Endodermal cell (in vitro differentiated cells): Measurements from ENCODE around the gene IFT88. TPM values are rescaled to one million over a fixed set of nuclear protein-coding genes. Genes with fewer than 3 reads are reported as not detected.

Experiments used
- DNase-seq: peaks from one replicate; pipeline ENCODE4 v3.0.0-alpha.2; 2017
- H3K27ac ChIP-seq: 2 replicates; pipeline ENCODE4 v1.5.1; 2013; ENCODE audit warnings: mild to moderate bottlenecking, low read depth, low read length, moderate library complexity
- H3K27me3 ChIP-seq: 2 replicates; pipeline ENCODE4 v1.6.1; 2013; ENCODE audit warnings: mild to moderate bottlenecking, low read length, moderate library complexity; ENCODE audit not compliant: insufficient read depth, control insufficient read depth, poor library complexity, severe bottlenecking
- H3K36me3 ChIP-seq: 2 replicates; pipeline ENCODE4 v1.7.0; 2013; ENCODE audit warnings: mild to moderate bottlenecking, low read length, moderate library complexity; ENCODE audit not compliant: control insufficient read depth, insufficient read depth
- H3K4me1 ChIP-seq: one replicate; pipeline ENCODE4 v1.7.0; 2013; ENCODE audit warnings: low read length; ENCODE audit not compliant: control insufficient read depth, insufficient read depth
- H3K4me3 ChIP-seq: 2 replicates; pipeline ENCODE4 v1.5.1; 2013; ENCODE audit warnings: mild to moderate bottlenecking, low read length, moderate library complexity
- H3K9ac ChIP-seq: 2 replicates; pipeline ENCODE4 v1.6.1; 2013; ENCODE audit warnings: mild to moderate bottlenecking, low read length, moderate library complexity; ENCODE audit not compliant: poor library complexity, severe bottlenecking; ENCODE audit errors: extremely low read depth
- H3K9me3 ChIP-seq: 2 replicates; pipeline ENCODE4 v1.6.1; 2013; ENCODE audit warnings: mild to moderate bottlenecking, low read length, moderate library complexity; ENCODE audit not compliant: control insufficient read depth
- H3K27ac Mint-ChIP-seq: 2 replicates; pipeline ENCODE4 v1.8.0; 2020; ENCODE audit warnings: mixed read lengths
- H3K27me3 Mint-ChIP-seq: 2 replicates; pipeline ENCODE4 v1.8.0; 2021; ENCODE audit warnings: mild to moderate bottlenecking, mixed read lengths; ENCODE audit not compliant: insufficient read depth
- H3K36me3 Mint-ChIP-seq: 2 replicates; pipeline ENCODE4 v1.8.0; 2020; ENCODE audit warnings: low read depth, mixed read lengths
- H3K4me1 Mint-ChIP-seq: 2 replicates; pipeline ENCODE4 v1.8.0; 2020; ENCODE audit warnings: mixed read lengths
- H3K4me3 Mint-ChIP-seq: 2 replicates; pipeline ENCODE4 v1.8.0; 2020; ENCODE audit warnings: mild to moderate bottlenecking, moderate library complexity, mixed read lengths
- H3K9me3 Mint-ChIP-seq: 2 replicates; pipeline ENCODE4 v1.8.0; 2020; ENCODE audit warnings: mild to moderate bottlenecking, mixed read lengths
- WGBS, 2 experiments: methylation state at CpG; one replicate each; pipeline versions ENCODE4 v1.1.5 to v1.1.7; 2013; ENCODE audit warnings: missing lambda C conversion rate in 2 of 2, mixed read lengths in 1 of 2; ENCODE audit not compliant: insufficient coverage in 1 of 2, insufficient read length in 1 of 2; 5-methylcytosine and 5-hydroxymethylcytosine counted together
- total RNA-seq, 2 donors: library from RNA; stranded (reverse); fragmentation: NEBNext Ultra II Directional in 1 of 2; extraction: Animal tissue kit (Norgen Biotek cat#: 25700) in 1 of 2; gene quantifications; 2 replicates in 1 of 2; 3 replicates in 1 of 2; pipeline ENCODE4 v1.2.1, GENCODE V29; 2021
- TF ChIP-seq, protein P1 (sequence below): fragments of 200-600 bp; sonication (generic); conservative IDR thresholded peaks from 2 replicates; pipeline ENCODE4 v1.5.0; 2021; ENCODE audit warnings: antibody characterized with exemption, mild to moderate bottlenecking

Gene IFT88
- total RNA-seq, 2 donors from 2014 or later, result 15.2 to 18.7 TPM

DNA sequence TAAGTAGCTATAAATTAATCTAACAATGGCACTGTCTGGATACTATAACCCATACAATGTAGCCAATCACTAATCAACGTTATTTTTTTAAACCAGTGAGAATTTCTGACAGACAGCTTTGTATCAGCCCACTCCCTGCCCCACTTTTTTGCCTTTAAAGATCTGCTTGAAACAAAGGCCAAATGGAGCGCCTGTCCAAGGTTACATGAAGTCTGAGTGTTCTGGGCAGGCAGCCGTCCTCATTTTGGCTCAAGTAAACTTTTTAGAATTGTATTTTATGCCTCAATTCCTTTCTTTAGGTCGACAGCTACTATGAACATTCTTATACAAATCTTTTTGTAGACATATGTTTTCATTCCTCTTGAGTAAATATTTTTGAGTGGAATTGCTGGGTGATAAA, 6.2 kb downstream of the IFT88 start:
- no peak overlapping the region for H3K27ac Mint-ChIP-seq
- Histone ChIP-seq H3K27ac (no peak overlapping the region), H3K9me3 (peaks cover 14% of the 10 kb centered on the region), H3K27me3 (no peaks in the 10 kb centered on the region), H3K36me3 (peaks cover 11% of the 10 kb centered on the region), H3K4me3 (no peak overlapping the region), H3K9ac (no peak overlapping the region), H3K4me1 (no peaks in the 10 kb centered on the region)
- DNase-seq, result no peak
- peaks cover 21% of the 10 kb centered on the region for H3K9me3 Mint-ChIP-seq
- H3K27me3 Mint-ChIP-seq, result no peaks in the 10 kb centered on the region
- no peak overlapping the region for H3K4me3 Mint-ChIP-seq
- H3K4me1 Mint-ChIP-seq, result no peaks in the 10 kb centered on the region
- TF ChIP-seq, protein P1, sequence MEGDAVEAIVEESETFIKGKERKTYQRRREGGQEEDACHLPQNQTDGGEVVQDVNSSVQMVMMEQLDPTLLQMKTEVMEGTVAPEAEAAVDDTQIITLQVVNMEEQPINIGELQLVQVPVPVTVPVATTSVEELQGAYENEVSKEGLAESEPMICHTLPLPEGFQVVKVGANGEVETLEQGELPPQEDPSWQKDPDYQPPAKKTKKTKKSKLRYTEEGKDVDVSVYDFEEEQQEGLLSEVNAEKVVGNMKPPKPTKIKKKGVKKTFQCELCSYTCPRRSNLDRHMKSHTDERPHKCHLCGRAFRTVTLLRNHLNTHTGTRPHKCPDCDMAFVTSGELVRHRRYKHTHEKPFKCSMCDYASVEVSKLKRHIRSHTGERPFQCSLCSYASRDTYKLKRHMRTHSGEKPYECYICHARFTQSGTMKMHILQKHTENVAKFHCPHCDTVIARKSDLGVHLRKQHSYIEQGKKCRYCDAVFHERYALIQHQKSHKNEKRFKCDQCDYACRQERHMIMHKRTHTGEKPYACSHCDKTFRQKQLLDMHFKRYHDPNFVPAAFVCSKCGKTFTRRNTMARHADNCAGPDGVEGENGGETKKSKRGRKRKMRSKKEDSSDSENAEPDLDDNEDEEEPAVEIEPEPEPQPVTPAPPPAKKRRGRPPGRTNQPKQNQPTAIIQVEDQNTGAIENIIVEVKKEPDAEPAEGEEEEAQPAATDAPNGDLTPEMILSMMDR, result no peak
- 93 to 95% methylated on average over 2 to 3 of the region's 4 CpGs for WGBS, 2 experiments
- peaks cover 51% of the 10 kb centered on the region for H3K36me3 Mint-ChIP-seq

DNA sequence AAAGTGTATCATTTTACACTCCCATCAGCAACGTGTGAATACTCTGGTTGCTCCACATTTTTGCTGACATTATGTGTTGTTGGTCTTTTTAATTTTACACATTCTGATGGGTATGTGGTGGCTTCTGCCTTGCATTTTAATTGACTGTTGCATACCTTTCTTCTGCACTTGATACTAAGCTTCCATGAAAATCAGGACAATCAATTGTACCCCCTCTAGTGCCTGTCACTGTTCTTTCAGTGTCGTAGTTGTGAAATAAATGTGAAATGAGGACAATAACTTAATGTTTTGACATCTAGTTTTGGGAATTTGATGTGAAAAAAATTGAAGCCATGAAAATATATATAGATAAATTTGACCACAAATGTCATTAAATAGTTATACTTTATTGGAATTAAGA, 6.7 kb downstream of the IFT88 start:
- H3K27ac ChIP-seq, result no peak overlapping the region
- Mint-ChIP-seq H3K9me3 (peaks cover 21% of the 10 kb centered on the region), H3K27me3 (no peaks in the 10 kb centered on the region), H3K4me3 (no peak overlapping the region), H3K36me3 (peaks cover 54% of the 10 kb centered on the region), H3K4me1 (no peaks in the 10 kb centered on the region), H3K27ac (no peak overlapping the region)
- peaks cover 14% of the 10 kb centered on the region for H3K36me3 ChIP-seq
- H3K27me3 ChIP-seq, result no peaks in the 10 kb centered on the region
- no peak for DNase-seq
- no peaks in the 10 kb centered on the region for H3K4me1 ChIP-seq
- TF ChIP-seq, protein P1, result no peak
- H3K4me3 ChIP-seq, result no peak overlapping the region
- peaks cover 14% of the 10 kb centered on the region for H3K9me3 ChIP-seq
- no peak overlapping the region for H3K9ac ChIP-seq
- 95% methylated on average over 2 of the region's 2 CpGs; no CpG with 5 or more reads in 1 of the 2 experiments for WGBS, 2 experiments

DNA sequence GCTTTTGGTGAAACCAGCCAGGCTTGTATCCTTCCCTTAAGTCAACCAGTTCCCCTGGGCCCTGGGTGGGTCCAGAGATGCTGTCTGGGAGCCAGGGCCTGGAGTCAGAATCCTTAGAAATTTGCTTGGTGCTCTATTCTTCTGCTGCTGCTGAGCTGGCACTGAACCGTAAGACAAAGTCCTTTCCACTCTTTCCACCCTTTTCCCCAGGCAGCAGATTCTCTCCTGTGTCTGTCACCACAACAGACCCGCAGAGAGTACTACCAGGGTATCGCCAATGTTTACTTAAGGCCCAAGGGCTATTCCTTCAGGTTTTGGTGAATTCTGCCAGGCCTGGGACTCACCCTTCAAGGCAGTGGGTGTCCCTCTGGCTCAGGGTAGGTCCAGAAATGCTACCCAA, 12.2 kb downstream of the IFT88 start:
- peaks cover 78% of the 10 kb centered on the region for H3K36me3 Mint-ChIP-seq
- H3K4me3 ChIP-seq, result no peak overlapping the region
- H3K36me3 ChIP-seq, result peaks cover 35% of the 10 kb centered on the region
- 95 to 100% methylated on average over 3 of the region's 3 CpGs for WGBS, 2 experiments
- H3K4me3 Mint-ChIP-seq, result no peak overlapping the region
- no peak overlapping the region for H3K27ac ChIP-seq
- H3K9me3 Mint-ChIP-seq, result peaks cover 26% of the 10 kb centered on the region
- H3K27me3 Mint-ChIP-seq, result no peaks in the 10 kb centered on the region
- no peaks in the 10 kb centered on the region for H3K4me1 Mint-ChIP-seq
- DNase-seq, result no peak
- H3K27ac Mint-ChIP-seq, result no peak overlapping the region
- H3K4me1 ChIP-seq, result no peaks in the 10 kb centered on the region
- peaks cover 30% of the 10 kb centered on the region for H3K9me3 ChIP-seq
- no peak overlapping the region for H3K9ac ChIP-seq
- TF ChIP-seq, protein P1, result no peak
- no peaks in the 10 kb centered on the region for H3K27me3 ChIP-seq
